Upper lobe of left lung (tissue), 6 donors: Measurements from ENCODE around the gene MYL12A. TPM values are rescaled to one million over a fixed set of nuclear protein-coding genes. Genes with fewer than 3 reads are reported as not detected.

Source experiments
- ATAC-seq, 2 donors: fragments of 200-7000 bp; cut with Tn5 transposase; one replicate each; pipeline ENCODE4 v1.9.1; 2022; ENCODE audit warnings: mild to moderate bottlenecking in 2 of 2, moderate library complexity in 2 of 2; ENCODE audit not compliant: low FRiP score in 2 of 2
- DNase-seq, 2 donors: peaks; one replicate each; pipeline ENCODE4 v3.0.0-alpha.2; 2019 to 2020
- H3K27ac ChIP-seq, 4 donors: fragments of 200-600 bp; sonication (generic); one replicate each; pipeline ENCODE4 v1.5.1; 2016 to 2019
- H3K27me3 ChIP-seq, 4 donors: fragments of 200-600 bp; sonication (generic); one replicate each; pipeline ENCODE4 v1.5.1; 2017 to 2019
- H3K36me3 ChIP-seq, 4 donors: fragments of 200-600 bp; sonication (generic); one replicate each; pipeline ENCODE4 v1.5.1; 2016 to 2019
- H3K4me1 ChIP-seq, 4 donors: fragments of 200-600 bp; sonication (generic); one replicate each; pipeline ENCODE4 v1.5.1; 2018 to 2019
- H3K4me3 ChIP-seq, 4 donors: fragments of 200-600 bp; sonication (generic); one replicate each; pipeline ENCODE4 v1.5.1; 2017 to 2019; ENCODE audit warnings: mild to moderate bottlenecking in 2 of 4, moderate library complexity in 1 of 4
- H3K9me3 ChIP-seq, 4 donors: fragments of 200-600 bp; sonication (generic); one replicate each; pipeline ENCODE4 v1.5.1; 2018 to 2019
- EP300 ChIP-seq, 4 donors: sonication (generic); formaldehyde crosslinking; IDR thresholded peaks; one replicate each; pipeline ENCODE4 v1.5.1; 2017; ENCODE audit warnings: antibody characterized with exemption in 4 of 4, control low read depth in 2 of 4
- POLR2A ChIP-seq, 4 donors: fragments of 450-650 bp; IDR thresholded peaks; one replicate each; pipeline ENCODE4 v1.5.1; 2016 to 2017; ENCODE audit warnings: antibody characterized with exemption in 4 of 4, mild to moderate bottlenecking in 2 of 4
- POLR2AphosphoS5 ChIP-seq, 2 donors: sonication (generic); formaldehyde crosslinking; IDR thresholded peaks; one replicate each; pipeline ENCODE4 v1.5.1; 2017; ENCODE audit warnings: antibody characterized with exemption in 2 of 2
- WGBS, 2 donors: methylation state at CpG; one replicate each; pipeline ENCODE4 v1.1.5; 2017 to 2018; 5-methylcytosine and 5-hydroxymethylcytosine counted together
- total RNA-seq, 6 donors: library from RNA; depleted of rRNA in 4 of 6; stranded (reverse); fragments of >200 nt in 4 of 6; gene quantifications; one replicate each; pipeline versions ENCODE4 v1.1.0 to v1.2.1, GENCODE V29; 2016 to 2021
- TF ChIP-seq, protein P1 (sequence below), 6 experiments: fragments of 450-650 bp in 4 of 6; fragments of 200-600 bp in 2 of 6; sonication (generic) in 2 of 6; IDR thresholded peaks; one replicate each; pipeline ENCODE4 v1.5.1; 2016 to 2019; ENCODE audit warnings: antibody characterized with exemption in 6 of 6
- donor health status: DM: no; HTN: no; CAD: no; lungs with moderate emphysema.
- donor health status: DM: no; HTN: yes; CAD: no; lungs with severe emphysema.

Gene MYL12A
- total RNA-seq, 6 donors from 2014 or later, result 184 to 702 (median 558) TPM

DNA sequence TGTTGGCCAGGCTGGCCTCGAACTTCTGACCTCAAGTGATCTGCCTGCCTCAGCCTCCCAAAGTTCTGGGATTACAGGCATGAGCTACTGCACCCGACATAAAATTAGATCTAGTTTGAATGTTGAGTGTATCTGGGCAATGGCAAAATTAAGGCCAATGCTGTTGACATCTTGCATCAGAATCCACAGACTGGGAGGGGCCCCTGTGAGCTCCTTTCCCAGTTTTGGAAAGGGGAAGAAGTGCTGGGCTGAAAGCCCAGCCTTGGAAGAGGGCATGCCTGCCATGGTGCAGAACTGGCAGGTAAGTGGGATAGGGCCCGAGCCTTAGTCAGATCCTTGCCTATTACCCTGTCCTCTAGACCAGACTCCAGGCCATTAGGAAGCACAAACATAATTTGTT is 23.4 kb upstream of the MYL12A start:
- no peaks in the 10 kb centered on the region for H3K9me3 ChIP-seq
- ATAC-seq (no peak), DNase-seq (no peak)
- 69 to 87% methylated on average over 2 to 3 of the region's 3 CpGs for WGBS, 2 donors
- no peaks in the 10 kb centered on the region for H3K27me3 ChIP-seq
- no peaks in the 10 kb centered on the region for H3K36me3 ChIP-seq
- no peak overlapping the region for H3K27ac ChIP-seq
- H3K4me1 ChIP-seq, result no peaks in the 10 kb centered on the region
- H3K4me3 ChIP-seq, result no peak overlapping the region
- no peak for TF ChIP-seq EP300 (IDR thresholded peaks at IDR 0.05)
- TF ChIP-seq, protein P1, sequence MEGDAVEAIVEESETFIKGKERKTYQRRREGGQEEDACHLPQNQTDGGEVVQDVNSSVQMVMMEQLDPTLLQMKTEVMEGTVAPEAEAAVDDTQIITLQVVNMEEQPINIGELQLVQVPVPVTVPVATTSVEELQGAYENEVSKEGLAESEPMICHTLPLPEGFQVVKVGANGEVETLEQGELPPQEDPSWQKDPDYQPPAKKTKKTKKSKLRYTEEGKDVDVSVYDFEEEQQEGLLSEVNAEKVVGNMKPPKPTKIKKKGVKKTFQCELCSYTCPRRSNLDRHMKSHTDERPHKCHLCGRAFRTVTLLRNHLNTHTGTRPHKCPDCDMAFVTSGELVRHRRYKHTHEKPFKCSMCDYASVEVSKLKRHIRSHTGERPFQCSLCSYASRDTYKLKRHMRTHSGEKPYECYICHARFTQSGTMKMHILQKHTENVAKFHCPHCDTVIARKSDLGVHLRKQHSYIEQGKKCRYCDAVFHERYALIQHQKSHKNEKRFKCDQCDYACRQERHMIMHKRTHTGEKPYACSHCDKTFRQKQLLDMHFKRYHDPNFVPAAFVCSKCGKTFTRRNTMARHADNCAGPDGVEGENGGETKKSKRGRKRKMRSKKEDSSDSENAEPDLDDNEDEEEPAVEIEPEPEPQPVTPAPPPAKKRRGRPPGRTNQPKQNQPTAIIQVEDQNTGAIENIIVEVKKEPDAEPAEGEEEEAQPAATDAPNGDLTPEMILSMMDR (IDR thresholded peaks at IDR 0.05), result no peak
- TF ChIP-seq POLR2AphosphoS5 (IDR thresholded peaks at IDR 0.05), result no peak
- TF ChIP-seq POLR2A (IDR thresholded peaks at IDR 0.05), result no peak

DNA sequence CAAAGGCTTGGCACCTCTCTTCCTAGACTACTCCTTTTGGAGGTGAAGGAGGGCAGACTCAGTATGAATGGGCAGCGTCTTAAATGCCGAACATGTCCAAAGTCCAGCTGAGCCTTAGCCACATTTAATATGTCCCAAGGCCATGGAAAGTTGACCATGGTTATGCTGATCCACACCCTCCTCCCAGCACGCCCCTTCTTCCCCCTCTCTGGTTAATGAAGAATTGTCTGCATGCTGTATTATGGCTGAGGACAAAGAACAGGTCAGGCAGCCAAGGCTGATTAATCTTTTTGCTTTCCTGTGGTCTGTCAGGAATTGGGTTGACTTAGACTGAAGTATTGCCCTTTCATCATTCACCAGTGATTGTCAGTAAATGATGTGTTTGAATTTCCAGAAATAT is 22.0 kb upstream of the MYL12A start:
- Histone ChIP-seq H3K4me1 (no peaks in the 10 kb centered on the region), H3K27ac (no peak overlapping the region), H3K27me3 (no peaks in the 10 kb centered on the region), H3K4me3 (no peak overlapping the region), H3K9me3 (no peaks in the 10 kb centered on the region), H3K36me3 (no peaks in the 10 kb centered on the region)
- no peak for ATAC-seq
- DNase-seq, result no peak
- WGBS, 2 donors, result 91 to 94% methylated on average over 3 of the region's 3 CpGs
- no peak for TF ChIP-seq POLR2AphosphoS5 (IDR thresholded peaks at IDR 0.05)
- no peak for TF ChIP-seq POLR2A (IDR thresholded peaks at IDR 0.05)
- TF ChIP-seq, protein P1 (IDR thresholded peaks at IDR 0.05), result no peak
- TF ChIP-seq EP300 (IDR thresholded peaks at IDR 0.05), result no peak

DNA sequence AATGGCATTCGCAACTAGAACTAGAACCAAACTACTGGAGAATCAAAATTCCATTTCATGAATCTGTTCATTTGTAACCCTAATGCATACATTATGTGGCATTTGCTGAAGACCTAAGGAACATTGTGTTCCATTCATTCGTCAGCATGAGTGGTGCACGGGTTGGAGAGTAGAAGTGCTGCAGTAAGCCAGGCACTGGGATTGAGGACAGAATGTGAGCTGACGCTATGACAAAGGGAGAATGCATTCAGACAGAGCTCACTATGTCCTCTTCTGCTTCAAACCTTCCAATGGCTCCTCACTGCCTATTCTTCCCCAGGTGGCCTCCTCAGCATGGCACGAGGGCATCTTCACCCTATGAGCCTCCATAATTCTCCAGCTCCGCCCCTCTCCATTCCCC is 21.6 kb upstream of the MYL12A start:
- no peak for DNase-seq
- 87 to 95% methylated on average over 6 of the region's 6 CpGs for WGBS, 2 donors
- H3K9me3 ChIP-seq, result no peaks in the 10 kb centered on the region
- no peaks in the 10 kb centered on the region for H3K27me3 ChIP-seq
- H3K36me3 ChIP-seq, result no peaks in the 10 kb centered on the region
- no peaks in the 10 kb centered on the region for H3K4me1 ChIP-seq
- H3K4me3 ChIP-seq, result no peak overlapping the region
- ATAC-seq, result no peak
- H3K27ac ChIP-seq, result no peak overlapping the region
- TF ChIP-seq POLR2AphosphoS5 (IDR thresholded peaks at IDR 0.05) (no peak), POLR2A (IDR thresholded peaks at IDR 0.05) (no peak), EP300 (IDR thresholded peaks at IDR 0.05) (no peak)
- TF ChIP-seq, protein P1 (IDR thresholded peaks at IDR 0.05), result no peak

DNA sequence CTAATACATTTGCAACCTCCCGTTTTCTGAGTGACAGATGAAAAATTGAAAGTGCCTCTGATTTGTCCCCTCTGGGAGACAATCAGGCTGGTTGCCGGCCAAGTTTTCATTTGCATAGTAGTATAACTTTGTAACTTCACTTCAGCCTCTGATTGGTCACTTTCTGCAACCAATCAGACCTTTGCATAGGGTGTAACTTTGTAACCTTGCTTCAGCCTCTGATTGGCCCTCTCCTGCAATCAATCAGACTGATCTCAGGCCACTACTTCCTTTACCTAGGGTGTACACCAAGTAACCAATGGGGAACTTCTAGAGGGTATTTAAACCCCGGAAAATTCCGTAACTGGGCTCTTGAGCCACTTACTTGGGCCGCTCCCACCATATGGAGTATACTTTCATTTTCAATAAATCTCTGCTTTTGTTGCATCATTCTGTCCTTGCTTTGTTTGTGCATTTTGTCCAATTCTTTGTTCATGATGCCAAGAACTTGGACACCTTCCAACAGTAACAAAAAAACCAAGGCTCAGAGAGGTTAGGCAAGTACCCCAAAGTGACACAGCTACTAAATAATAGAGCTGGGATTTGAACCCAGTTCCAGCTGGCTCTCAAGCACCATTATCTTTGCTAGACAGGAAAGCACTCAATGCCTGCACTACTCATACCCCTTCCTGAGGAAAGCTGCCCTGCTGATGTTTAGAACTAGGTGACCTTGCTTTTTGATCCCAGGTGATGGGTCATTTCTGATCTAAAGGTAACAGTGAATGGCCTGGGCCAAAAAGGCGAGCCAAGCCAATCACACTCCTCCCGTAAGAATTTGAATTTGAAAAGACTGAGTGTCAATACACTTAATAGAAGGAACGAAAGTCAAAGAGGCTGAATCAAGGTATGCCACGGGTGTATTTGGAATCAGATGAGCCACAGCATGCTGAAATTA is 16.9 kb upstream of the MYL12A start:
- peak overlapping the region in 3 of 4 donors; percentile 2 to 12 (median 9) for H3K4me3 ChIP-seq
- no peak overlapping the region for H3K27ac ChIP-seq
- DNase-seq (peak in 1 of 2 donors; percentile 69), ATAC-seq (peak; percentile 64 to 78)
- H3K27me3 ChIP-seq, result no peaks in the 10 kb centered on the region
- H3K4me1 ChIP-seq, result no peaks in the 10 kb centered on the region
- H3K9me3 ChIP-seq, result no peaks in the 10 kb centered on the region
- H3K36me3 ChIP-seq, result no peaks in the 10 kb centered on the region
- 73 to 79% methylated on average over 9 of the region's 9 CpGs for WGBS, 2 donors
- no peak for TF ChIP-seq POLR2A (IDR thresholded peaks at IDR 0.05)
- TF ChIP-seq, protein P1 (IDR thresholded peaks at IDR 0.05), result no peak
- no peak for TF ChIP-seq EP300 (IDR thresholded peaks at IDR 0.05)
- no peak for TF ChIP-seq POLR2AphosphoS5 (IDR thresholded peaks at IDR 0.05)
